Smooth muscle cell (in vitro differentiated cells): ENCODE results near the gene MLLT6. TPM values are rescaled to one million over a fixed set of nuclear protein-coding genes. Genes with fewer than 3 reads are reported as not detected.
A peak's percentile ranks its signal among the peaks of the same experiment; 100 is the strongest.

Experiments
- DNase-seq: peaks from one replicate; lab custom pipeline; 2025; ENCODE audit not compliant: unreplicated experiment; lab: John Stamatoyannopoulos, UW
- H2AFZ ChIP-seq: fragments of 200-600 bp; sonication (generic); 2 replicates; pipeline ENCODE4 v1.6.0; 2016; ENCODE audit warnings: antibody characterized with exemption, low read depth, mild to moderate bottlenecking
- H3F3A ChIP-seq: fragments of 200-600 bp; sonication (generic); 2 replicates; pipeline ENCODE4 v1.6.0; 2017; ENCODE audit warnings: antibody characterized with exemption, low read depth
- H3K27ac ChIP-seq: fragments of 200-600 bp; sonication (generic); 2 replicates; pipeline ENCODE4 v1.5.1; 2016; ENCODE audit warnings: low read depth, mild to moderate bottlenecking
- H3K27me3 ChIP-seq: fragments of 200-600 bp; sonication (generic); 2 replicates; pipeline ENCODE4 v1.6.1; 2016; ENCODE audit warnings: low read depth, mild to moderate bottlenecking
- H3K36me3 ChIP-seq: fragments of 200-600 bp; sonication (generic); 2 replicates; pipeline ENCODE4 v1.5.1; 2016; ENCODE audit warnings: low read depth
- H3K4me1 ChIP-seq: fragments of 200-600 bp; sonication (generic); 2 replicates; pipeline ENCODE4 v1.5.1; 2016; ENCODE audit warnings: low read depth
- H3K4me2 ChIP-seq: fragments of 200-600 bp; sonication (generic); 2 replicates; pipeline ENCODE4 v1.6.0; 2016; ENCODE audit warnings: mild to moderate bottlenecking
- H3K4me3 ChIP-seq: fragments of 200-600 bp; sonication (generic); 2 replicates; pipeline ENCODE4 v1.5.1; 2016; ENCODE audit warnings: mild to moderate bottlenecking
- H3K79me2 ChIP-seq: fragments of 200-600 bp; sonication (generic); 2 replicates; pipeline ENCODE4 v1.6.0; 2016; ENCODE audit warnings: low read depth, mild to moderate bottlenecking
- H3K9ac ChIP-seq: fragments of 200-600 bp; sonication (generic); 2 replicates; pipeline ENCODE4 v1.6.0; 2016; ENCODE audit warnings: low read depth
- H3K9me3 ChIP-seq: fragments of 200-600 bp; sonication (generic); replicated peaks from 2 replicates; pipeline ENCODE4 v1.5.1; 2016; ENCODE audit warnings: low read depth
- H4K20me1 ChIP-seq: fragments of 200-600 bp; sonication (generic); 2 replicates; pipeline ENCODE4 v1.6.0; 2016; ENCODE audit warnings: low read depth
- CTCF ChIP-seq: fragments of 200-600 bp; sonication (generic); IDR thresholded peaks from 2 replicates; pipeline ENCODE4 v1.5.1; 2017; ENCODE audit warnings: borderline replicate concordance, mild to moderate bottlenecking, antibody characterized with exemption; ENCODE audit not compliant: insufficient read depth, poor library complexity, severe bottlenecking
- WGBS: methylation state at CpG from one replicate; pipeline ENCODE4 v1.1.7; 2016; ENCODE audit warnings: low lambda C conversion rate; 5-methylcytosine and 5-hydroxymethylcytosine counted together
- polyA plus RNA-seq: library from polyadenylated mRNA; unstranded; fragments of >200 nt; fragmentation: Nextera tagmentation; extraction: Ambion mirVana; gene quantifications from 2 replicates; pipeline ENCODE4 v1.2.1, GENCODE V29; 2016
- total RNA-seq: library from RNA; depleted of rRNA; stranded (reverse); fragments of >200 nt; gene quantifications from 2 replicates; pipeline ENCODE4 v1.2.3, GENCODE V29; 2014

The MLLT6 gene
- total and polyA plus RNA-seq, 2 experiments from 2014 or later: 4.6 to 11.2 TPM

- Histone ChIP-seq H2AFZ (no peak overlapping the region), H3K36me3 (no peaks in the 10 kb centered on the region), H3F3A (peaks cover 12% of the 10 kb centered on the region), H3K4me2 (no peak overlapping the region), H4K20me1 (no peaks in the 10 kb centered on the region), H3K9ac (no peak overlapping the region), H3K27me3 (no peaks in the 10 kb centered on the region), H3K27ac (no peak overlapping the region), H3K79me2 (no peaks in the 10 kb centered on the region), H3K9me3 (no peaks in the 10 kb centered on the region), H3K4me1 (peaks cover 5% of the 10 kb centered on the region), H3K4me3 (no peak overlapping the region)
- TF ChIP-seq CTCF: no peak
- DNase-seq: no peak
- WGBS: 87% methylated on average over 5 of the region's 5 CpGs
These were observed 22.7 kb downstream of the MLLT6 start for GRCh38 chr17:38727736-38728135.

- Histone ChIP-seq H4K20me1 (no peaks in the 10 kb centered on the region), H3K9me3 (no peaks in the 10 kb centered on the region), H3F3A (peaks cover 12% of the 10 kb centered on the region), H3K4me1 (peaks cover 5% of the 10 kb centered on the region), H3K4me3 (no peak overlapping the region), H3K27ac (no peak overlapping the region), H3K4me2 (no peak overlapping the region), H3K27me3 (no peaks in the 10 kb centered on the region), H3K79me2 (no peaks in the 10 kb centered on the region), H3K36me3 (no peaks in the 10 kb centered on the region), H3K9ac (no peak overlapping the region), H2AFZ (no peak overlapping the region)
- no peak for DNase-seq
- no peak for TF ChIP-seq CTCF
- 88% methylated on average over 8 of the region's 8 CpGs for WGBS
These were observed 23.3 kb downstream of the MLLT6 start for GRCh38 chr17:38728290-38728831.

- TF ChIP-seq CTCF: no peak
- no peak overlapping the region for H3K27ac ChIP-seq
- DNase-seq: no peak
- peak overlapping the region; percentile 72 for H3K4me3 ChIP-seq
- H3K9me3 ChIP-seq: no peaks in the 10 kb centered on the region
- H3K79me2 ChIP-seq: no peaks in the 10 kb centered on the region
- H3K9ac ChIP-seq: peak overlapping the region; percentile 60
- peaks cover 7% of the 10 kb centered on the region for H4K20me1 ChIP-seq
- no peaks in the 10 kb centered on the region for H3K36me3 ChIP-seq
- H3K4me1 ChIP-seq: peaks cover 5% of the 10 kb centered on the region
- no peaks in the 10 kb centered on the region for H3K27me3 ChIP-seq
- H3F3A ChIP-seq: peaks cover 12% of the 10 kb centered on the region
- H2AFZ ChIP-seq: no peak overlapping the region
- WGBS: 44% methylated on average over 14 of the region's 14 CpGs
- peak overlapping the region; percentile 89 for H3K4me2 ChIP-seq
These were observed 24.4 kb downstream of the MLLT6 start for GRCh38 chr17:38729368-38729885.
